WTC11 (cell line): Measurements from ENCODE around the gene ZNF423.

Experiments
- ESRRA ChIP-seq: sonication (generic); formaldehyde crosslinking; IDR thresholded peaks from 2 replicates; pipeline ENCODE4 v1.8.1; 2022; ENCODE audit warnings: mild to moderate bottlenecking, missing genetic modification reagents, borderline replicate concordance
- IRF2 ChIP-seq: sonication (generic); formaldehyde crosslinking; IDR thresholded peaks from 2 replicates; pipeline ENCODE4 v1.8.0; 2022; ENCODE audit warnings: low read depth, missing genetic modification reagents, borderline replicate concordance
- MAX ChIP-seq: sonication (generic); formaldehyde crosslinking; IDR thresholded peaks from 2 replicates; pipeline ENCODE4 v1.8.0; 2022; ENCODE audit warnings: mild to moderate bottlenecking, missing genetic modification reagents
- NFE2L1 ChIP-seq: sonication (generic); formaldehyde crosslinking; IDR thresholded peaks from 2 replicates; pipeline ENCODE4 v1.8.1; 2023; ENCODE audit warnings: missing genetic modification reagents
- NFYB ChIP-seq: sonication (generic); formaldehyde crosslinking; conservative IDR thresholded peaks from 2 replicates; pipeline ENCODE4 v1.8.0; 2022; ENCODE audit warnings: low read depth, missing genetic modification reagents
- NR3C1 ChIP-seq: sonication (generic); formaldehyde crosslinking; conservative IDR thresholded peaks from 2 replicates; pipeline ENCODE4 v1.8.1; 2023; ENCODE audit warnings: low read depth, mild to moderate bottlenecking, missing genetic modification reagents
- USF2 ChIP-seq: sonication (generic); formaldehyde crosslinking; IDR thresholded peaks from 2 replicates; pipeline ENCODE4 v1.8.1; 2023; ENCODE audit warnings: mild to moderate bottlenecking, missing genetic modification reagents, moderate library complexity
- ZBTB21 ChIP-seq: sonication (generic); formaldehyde crosslinking; IDR thresholded peaks from 2 replicates; pipeline ENCODE4 v1.8.1; 2023; ENCODE audit warnings: mild to moderate bottlenecking, missing genetic modification reagents, borderline replicate concordance
- ZNF232 ChIP-seq: sonication (generic); formaldehyde crosslinking; IDR thresholded peaks from 2 replicates; pipeline ENCODE4 v1.8.0; 2022; ENCODE audit warnings: mild to moderate bottlenecking, missing genetic modification reagents
- TF ChIP-seq, protein P1 (sequence below): sonication (generic); formaldehyde crosslinking; IDR thresholded peaks from 2 replicates; pipeline ENCODE4 v1.8.1; 2022; ENCODE audit warnings: low read depth, mild to moderate bottlenecking, moderate library complexity, missing genetic modification reagents, borderline replicate concordance
- TF ChIP-seq, protein P2 (sequence below): fragments of 200-600 bp; IDR thresholded peaks from 2 replicates; pipeline ENCODE4 v1.8.0; 2022; ENCODE audit warnings: antibody characterized with exemption

DNA sequence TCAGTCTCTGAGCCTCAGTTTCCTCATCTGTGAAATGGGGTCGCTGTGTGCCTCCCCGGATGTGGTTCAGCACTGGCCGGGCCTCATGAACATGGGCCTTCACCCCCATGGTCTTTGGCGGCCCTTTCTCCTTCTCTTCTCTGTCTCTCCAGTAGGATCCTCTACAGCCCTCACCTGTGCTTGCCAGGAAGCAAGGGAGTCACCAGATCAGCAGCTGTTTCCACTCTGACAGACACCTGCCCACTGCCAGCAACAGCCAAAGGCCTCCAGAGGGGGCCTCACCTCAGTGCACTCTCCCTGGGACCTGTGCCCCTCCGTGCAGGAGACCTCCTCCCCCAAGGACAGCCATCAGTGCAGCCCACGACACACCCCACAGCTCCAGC is 392.9 kb downstream of the ZNF423 start:
- TF ChIP-seq MAX (CRISPR knock-in tag) (no peak), NFYB (no peak), ESRRA (no peak), NFE2L1 (CRISPR knock-in tag) (no peak), ZNF232 (CRISPR knock-in tag) (no peak), NR3C1 (CRISPR knock-in tag) (no peak), USF2 (no peak), ZBTB21 (no peak), IRF2 (CRISPR knock-in tag) (no peak)
- TF ChIP-seq, protein P1, sequence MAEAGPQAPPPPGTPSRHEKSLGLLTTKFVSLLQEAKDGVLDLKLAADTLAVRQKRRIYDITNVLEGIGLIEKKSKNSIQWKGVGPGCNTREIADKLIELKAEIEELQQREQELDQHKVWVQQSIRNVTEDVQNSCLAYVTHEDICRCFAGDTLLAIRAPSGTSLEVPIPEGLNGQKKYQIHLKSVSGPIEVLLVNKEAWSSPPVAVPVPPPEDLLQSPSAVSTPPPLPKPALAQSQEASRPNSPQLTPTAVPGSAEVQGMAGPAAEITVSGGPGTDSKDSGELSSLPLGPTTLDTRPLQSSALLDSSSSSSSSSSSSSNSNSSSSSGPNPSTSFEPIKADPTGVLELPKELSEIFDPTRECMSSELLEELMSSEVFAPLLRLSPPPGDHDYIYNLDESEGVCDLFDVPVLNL, result no peak
- TF ChIP-seq, protein P2, sequence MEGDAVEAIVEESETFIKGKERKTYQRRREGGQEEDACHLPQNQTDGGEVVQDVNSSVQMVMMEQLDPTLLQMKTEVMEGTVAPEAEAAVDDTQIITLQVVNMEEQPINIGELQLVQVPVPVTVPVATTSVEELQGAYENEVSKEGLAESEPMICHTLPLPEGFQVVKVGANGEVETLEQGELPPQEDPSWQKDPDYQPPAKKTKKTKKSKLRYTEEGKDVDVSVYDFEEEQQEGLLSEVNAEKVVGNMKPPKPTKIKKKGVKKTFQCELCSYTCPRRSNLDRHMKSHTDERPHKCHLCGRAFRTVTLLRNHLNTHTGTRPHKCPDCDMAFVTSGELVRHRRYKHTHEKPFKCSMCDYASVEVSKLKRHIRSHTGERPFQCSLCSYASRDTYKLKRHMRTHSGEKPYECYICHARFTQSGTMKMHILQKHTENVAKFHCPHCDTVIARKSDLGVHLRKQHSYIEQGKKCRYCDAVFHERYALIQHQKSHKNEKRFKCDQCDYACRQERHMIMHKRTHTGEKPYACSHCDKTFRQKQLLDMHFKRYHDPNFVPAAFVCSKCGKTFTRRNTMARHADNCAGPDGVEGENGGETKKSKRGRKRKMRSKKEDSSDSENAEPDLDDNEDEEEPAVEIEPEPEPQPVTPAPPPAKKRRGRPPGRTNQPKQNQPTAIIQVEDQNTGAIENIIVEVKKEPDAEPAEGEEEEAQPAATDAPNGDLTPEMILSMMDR, result no peak
